ENCODE data around the gene CNPPD1.
A peak's percentile ranks its signal among the peaks of the same experiment; 100 is the strongest.

CNPPD1 gene

DNA sequence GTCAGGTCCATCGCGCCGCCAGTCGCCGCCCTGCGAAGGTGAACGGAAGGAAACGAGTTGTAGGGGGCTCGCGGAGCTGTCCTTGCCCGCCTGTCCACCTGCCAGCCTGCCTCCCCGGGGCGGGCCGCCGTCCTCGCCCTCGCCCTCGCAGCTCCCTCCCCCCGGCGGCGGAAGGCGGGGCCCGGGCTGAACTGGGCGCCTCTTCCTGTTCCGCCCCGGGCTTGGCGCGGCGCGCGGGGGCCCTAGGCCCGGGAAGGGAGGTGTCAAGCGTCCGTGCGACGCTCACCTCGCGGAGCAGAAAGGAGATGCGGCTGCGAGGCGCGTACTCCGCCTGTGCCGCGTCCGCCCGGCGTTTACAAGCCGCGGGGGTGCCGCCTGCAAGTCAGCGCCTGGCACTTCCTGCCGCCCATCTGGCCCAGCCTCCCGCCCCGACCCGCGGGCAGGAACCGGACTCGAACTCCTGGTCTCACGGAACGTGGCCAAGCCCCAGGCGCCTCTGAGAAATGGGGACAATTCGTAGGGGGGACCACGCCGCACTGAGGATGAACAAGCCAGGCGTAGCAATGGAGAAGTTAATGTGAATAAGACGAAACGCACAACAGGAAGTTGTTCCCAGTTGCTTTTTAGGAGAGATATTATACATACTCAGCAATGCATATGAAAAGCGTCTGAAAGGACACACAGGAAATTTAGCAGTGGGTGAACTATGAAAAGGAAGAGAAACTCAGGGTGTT lies at the start of gene CNPPD1:
Gene CNPPD1 (minus strand): TSS at position 108 of the 734 bp plus-strand sequence. CDS start 97 bp downstream, at position 11.
- peak; percentile 66 to 86 for DNase-seq (ENCODE audit: low read depth in 2 of 2)

DNA sequence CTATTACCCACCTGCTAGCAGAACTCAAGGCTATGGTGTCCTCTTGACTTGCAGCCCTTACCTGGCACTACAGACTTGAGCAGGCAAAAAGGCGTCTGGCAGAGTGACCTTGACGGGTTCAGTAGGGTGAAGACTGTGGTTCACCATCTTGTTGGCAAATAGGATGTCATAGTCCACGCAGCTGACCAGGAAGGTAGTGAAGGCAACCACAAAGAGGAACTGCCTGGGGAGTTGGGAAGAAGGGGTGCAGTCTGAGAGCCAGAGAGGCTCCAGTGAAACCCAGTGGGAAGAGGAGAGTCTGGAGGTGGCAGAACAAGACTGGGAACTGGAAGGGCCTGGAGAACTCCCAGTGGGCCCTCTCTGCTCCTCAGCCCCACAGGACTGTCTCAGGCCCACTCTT lies 48.6 kb upstream of the CNPPD1 start:
- DNase-seq (ENCODE audit: low read depth in 2 of 2) = no peak

DNA sequence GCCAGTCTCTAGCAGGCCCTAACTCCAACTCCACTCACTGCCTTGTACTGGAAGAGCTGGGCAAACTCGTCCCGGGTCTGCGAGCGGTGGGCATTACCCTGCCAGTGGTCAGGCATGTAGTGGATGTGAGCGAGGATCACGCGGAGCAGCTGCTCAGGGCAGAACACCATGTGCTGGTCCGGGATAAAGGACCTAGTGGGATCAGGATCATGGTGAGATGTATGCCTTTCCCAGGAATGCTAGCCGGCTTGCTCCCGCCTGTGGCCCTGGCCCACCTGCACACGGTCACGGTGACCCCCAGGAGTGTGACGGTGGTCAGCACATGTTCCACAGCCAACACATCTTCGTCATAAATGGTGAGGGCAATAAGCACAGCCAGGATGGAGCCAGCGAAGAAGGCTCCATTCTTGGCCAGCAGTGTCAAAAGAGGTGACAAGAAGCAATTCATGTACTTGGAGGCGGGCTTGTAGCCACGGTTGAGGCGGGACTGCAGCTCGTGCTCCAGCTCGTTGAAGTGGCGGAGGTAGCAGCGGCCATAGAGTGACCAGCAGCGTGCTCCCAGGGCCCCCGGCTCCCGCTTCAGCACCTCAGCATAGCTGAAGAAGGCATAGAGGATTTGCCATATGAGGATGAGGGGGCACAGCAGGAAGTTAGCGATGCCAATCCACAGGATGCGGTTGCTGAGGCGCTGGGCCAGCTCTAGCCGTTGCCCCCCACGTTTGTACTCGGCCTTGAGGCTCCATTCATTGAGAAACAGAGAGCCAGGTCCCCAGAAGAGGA lies 47.3 kb upstream of the CNPPD1 start:
- DNase-seq (ENCODE audit: low read depth in 2 of 2) = no peak

DNA sequence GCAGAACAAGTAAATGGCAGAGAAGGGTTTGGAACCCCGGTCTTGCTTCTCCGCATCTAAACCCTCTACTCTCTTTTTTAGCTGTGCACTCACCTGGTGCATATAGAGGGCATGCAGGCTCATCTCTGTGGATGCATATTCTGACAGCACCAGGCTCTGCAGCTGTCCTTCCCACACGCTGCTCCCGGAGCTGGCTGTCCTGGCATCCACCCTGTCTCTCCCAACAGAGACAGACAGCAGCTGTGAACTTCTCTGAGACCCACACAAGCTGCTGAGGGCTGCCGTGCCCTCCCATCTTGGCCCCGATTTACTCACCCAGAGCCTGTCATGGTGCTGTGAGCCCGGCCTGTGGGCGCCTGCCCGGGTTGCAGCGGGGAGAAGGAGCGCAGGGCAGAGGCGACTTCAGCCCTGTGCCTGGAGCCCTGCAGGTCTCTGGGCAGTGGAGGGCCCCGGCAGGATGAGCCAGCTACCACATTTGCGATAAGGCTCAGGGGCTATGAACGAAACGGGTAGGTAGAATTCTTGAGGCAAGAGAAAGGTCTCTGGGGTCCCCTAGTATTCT lies 45.3 kb upstream of the CNPPD1 start:
- no peak for DNase-seq (ENCODE audit: low read depth in 2 of 2)

DNA sequence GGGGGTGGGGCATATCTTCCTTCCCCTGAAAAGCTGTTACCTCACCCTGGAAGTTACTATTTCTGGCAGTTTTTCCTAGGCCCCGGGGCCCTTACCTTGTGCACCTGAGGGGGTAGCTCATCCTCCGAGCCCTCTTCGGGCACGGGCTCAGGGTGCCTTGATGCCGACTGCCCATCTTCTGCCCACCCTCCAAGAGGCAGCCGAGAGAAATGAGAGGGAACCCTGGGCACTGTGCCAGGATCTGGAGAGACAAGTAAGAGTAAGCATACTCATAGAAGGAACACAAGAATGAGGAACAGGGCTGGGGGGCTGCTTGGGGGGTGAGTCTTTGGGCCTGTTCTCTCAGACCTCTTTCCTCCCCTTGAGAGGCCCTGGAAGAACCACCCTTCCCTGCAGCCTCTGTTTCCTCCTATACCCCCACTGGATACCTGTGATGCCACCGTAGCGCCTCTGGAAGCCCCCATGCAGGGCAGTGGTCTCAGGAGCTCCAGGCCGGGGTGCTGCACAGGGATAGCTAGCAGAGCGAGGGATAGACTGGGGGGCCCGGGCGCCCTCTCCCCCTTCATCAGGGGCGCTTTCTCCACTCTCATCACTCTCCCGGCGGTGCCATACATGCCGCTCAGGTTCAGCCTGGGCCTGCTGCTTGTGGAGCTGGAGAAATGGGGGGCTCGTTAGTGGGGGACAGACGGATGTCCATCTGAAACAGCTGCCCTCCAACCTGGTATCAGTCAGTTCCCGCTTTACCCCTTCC lies 44.1 kb upstream of the CNPPD1 start:
- no peak for DNase-seq (ENCODE audit: low read depth in 2 of 2)

DNA sequence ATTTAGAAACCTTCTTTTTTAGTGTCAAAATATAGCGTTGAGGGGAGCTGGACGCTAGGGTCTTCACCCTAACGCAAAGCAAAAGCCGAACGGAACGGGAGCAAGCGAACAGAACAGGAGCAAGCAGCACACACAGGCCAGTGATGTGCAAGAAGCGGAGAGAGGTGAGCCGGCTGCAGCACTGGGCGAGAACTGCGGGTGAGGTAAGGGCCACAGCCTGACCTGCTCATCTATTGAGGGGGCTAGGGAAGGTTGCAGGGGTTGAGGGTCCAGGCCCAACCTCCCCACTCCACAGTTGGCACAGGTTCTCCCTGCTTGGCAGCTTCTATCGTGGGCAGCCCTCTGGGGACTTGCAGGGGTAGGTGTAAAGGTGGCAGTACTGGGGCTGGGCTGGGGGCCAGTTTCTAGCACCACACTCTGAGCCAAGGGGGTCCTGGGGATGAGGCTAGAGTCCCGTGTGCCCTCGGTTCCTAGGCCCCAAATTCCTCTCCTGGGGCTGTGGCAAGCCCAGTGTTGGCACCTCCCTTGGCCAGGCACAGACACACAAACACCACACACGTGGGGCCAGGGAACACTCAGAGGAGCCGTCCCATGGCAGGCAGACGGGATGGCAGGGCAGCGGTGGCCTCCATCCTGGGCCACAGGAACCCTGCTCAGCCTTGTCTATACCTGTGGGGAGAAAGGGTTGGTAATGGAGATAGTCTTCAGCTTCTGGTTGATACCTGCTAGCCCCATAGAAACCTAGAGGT lies 43.2 kb upstream of the CNPPD1 start:
- DNase-seq (ENCODE audit: low read depth in 2 of 2) = no peak

DNA sequence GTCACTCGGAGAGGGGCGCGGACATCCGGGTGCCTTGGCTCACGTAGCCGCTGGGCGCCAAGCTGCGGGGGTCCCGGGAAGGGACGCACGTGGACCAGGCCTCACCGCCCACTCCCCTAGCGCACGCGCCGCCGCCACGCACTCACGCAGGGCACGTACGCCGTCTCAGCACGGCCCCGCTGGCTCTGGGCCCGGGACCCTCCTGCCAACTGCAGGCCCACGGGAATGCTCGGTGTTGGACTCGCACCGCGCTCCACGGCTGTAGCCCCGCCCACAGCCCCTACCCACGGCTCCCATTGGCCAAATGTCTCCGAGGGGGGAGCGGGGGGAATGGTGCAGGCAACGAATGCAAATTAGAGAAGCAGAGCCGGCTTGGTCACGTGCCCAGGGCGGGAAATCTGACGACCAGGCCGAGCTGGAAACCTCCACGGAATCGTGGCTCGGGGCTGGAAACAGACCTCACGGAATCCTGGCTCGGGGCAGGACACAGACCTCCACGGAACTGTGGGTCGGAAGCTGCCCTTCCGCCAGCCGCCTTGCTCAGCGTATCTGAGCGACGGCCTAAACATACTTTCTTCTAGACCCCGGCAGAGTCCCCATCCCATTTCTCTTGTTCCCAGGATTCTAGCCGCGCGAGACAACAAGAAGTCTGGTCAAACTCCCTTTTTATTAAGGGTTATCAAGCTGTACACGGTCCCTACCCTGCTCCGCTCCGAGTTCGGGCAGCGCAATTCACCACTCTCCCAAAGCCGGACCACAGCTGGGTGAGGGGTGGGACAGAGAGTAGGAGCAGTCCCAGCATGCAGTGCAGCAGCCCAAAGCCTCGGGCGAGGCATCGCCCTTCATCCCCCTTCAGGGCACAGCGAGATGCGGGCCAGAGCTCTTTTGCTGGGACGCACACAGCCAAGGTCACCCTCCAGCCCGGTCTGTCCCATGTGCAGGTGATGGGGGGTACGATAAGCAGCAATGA lies 42.3 kb upstream of the CNPPD1 start, which contains the start of gene ABCB6:
Gene ABCB6 (minus strand): TSS at position 227 of the 970 bp plus-strand sequence. CDS start 285 bp downstream, outside the sequence.
- DNase-seq (ENCODE audit: low read depth in 2 of 2) = peak; percentile 83 to 84

DNA sequence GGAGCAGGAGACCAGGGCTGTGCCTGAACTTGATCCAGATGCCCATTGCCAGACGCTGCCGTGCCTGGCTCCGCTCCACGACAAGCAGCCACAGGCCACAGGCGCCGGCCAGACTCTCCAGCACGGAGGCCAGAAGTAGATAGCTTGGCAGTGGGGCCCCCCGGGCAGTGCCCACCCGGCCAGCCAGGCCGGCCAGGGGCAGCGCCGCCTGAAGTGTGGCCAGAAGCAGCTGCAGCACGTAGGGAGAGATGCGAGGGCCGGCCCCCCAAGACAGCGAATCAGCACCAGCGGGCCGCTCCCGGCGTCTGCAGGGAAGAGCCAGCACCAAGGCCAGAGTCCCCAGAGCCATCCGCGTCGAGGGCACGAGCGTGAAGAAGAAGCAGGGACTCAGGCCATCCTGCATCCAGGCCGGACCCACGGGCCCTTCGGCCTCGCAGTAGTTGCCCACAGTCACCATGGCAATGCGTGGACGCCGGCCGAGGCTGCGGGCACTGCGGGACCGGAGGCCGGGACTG lies 41.5 kb upstream of the CNPPD1 start:
- no peak for DNase-seq (ENCODE audit: low read depth in 2 of 2)

DNA sequence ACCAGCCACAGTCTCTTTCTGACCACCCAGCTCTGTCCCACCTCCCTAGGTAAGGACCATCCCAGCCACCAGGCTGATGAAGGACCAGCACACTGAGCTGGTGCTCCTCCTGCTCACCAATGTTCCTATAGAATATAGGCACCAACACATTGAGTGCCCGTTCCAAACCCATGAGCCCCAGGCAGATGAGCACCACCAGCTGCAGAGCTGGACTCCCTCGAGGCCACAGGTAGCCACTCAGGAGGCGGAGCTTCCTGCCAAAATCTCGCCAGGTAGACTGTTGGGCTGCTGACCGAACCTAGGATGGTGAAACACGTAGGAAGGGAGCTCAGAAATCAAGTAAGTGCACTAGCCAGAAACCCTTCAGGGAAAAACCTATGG lies 39.8 kb upstream of the CNPPD1 start:
- no peak for DNase-seq (ENCODE audit: low read depth in 2 of 2)

DNA sequence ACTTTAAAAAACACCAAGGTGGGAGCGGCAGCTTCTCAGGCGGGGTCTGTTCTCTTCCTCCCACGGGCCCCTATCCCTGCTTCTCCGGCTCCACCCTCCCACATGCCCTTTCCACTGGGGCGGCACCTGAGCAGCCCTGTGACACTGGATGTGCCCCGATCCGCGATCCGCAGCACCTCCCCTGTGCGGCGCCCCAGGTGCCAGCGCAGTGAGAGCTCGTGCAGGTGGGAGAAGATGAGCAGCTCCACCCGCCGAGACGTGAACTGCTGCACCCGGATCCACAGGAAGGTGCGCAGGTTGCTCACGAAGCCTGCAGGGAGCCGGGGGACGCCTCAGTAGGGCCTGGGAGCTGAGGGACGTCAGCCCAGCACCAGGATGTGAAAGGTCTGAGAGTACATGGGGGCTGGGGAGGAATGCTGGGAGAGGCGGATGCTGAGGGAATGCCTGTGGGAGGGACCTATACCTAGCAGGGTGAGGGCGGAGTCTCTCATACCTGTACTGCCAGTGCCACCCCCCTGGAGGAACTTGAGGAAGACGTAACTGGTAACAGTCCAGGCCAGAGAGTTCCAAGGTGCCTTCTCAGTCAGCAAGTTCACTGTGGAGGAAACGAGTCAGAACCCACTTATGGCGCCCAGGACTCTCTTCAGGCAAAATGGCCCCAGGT lies 39.3 kb upstream of the CNPPD1 start:
- DNase-seq (ENCODE audit: low read depth in 2 of 2) = no peak

DNA sequence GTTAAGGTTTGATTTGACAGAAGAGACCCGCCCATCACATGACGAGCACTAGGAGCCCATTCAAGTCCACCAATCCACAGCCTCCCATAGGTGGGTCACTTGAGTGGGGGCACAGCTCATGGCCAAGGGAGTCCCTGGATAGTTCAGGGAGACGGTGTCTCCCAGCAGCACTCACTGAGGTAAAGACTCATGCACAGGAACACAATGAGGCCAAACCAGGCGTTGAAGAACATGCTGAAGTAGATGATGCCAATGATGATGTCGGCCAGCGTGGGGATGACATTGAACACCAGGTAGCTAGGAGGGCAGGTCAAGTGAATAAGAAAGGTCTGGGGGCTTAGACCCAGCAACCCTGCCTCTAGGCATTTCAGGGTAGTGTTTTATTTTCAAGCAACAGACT lies 38.1 kb upstream of the CNPPD1 start:
- no peak for DNase-seq (ENCODE audit: low read depth in 2 of 2)

DNA sequence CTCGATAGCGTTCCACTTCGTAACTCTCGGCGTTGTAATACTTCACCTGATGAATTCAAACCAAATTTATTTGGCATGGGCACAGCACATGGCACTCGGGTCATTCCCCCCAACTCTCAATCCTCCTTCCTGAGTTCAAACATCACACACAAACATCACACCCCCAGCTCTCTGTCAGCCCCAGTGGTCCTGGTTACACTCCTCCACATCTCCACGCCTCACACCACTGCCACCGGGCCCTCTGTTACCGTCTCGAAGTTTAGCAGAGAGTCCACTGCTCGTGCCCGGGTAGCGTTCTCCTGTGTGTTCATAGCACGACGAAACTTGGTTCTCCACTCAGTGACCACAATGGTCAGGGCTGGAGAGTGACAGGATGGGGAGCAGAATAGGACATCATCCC lies 37.4 kb upstream of the CNPPD1 start:
- no peak for DNase-seq (ENCODE audit: low read depth in 2 of 2)

DNA sequence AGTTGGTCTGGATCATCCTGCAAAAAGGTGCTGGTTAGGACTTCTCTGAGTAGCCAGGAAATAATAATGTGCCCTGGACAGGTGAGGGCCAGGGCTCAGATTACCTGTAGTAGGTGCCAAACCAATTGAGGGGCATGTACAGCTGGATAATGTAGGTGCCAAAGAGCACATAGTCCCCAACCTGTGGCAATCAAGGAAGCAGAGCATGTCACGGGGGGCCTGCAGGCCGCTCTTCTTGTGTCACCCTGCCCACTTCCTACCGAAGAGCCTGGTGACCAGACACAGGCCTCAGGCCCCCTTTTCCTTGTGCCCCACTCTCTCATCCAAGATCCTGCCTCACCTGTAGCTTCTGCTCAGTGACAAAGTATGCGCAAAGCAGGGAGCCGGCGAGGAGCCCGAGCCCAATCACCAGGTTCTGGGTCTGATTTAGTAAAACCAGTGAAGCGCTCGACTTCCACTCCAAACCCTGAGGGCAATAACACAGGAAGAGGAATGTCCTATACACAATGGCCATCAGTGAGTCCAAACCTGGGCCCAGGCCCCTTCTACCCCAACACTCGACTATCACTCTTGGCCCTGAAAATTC lies 36.9 kb upstream of the CNPPD1 start:
- no peak for DNase-seq (ENCODE audit: low read depth in 2 of 2)

DNA sequence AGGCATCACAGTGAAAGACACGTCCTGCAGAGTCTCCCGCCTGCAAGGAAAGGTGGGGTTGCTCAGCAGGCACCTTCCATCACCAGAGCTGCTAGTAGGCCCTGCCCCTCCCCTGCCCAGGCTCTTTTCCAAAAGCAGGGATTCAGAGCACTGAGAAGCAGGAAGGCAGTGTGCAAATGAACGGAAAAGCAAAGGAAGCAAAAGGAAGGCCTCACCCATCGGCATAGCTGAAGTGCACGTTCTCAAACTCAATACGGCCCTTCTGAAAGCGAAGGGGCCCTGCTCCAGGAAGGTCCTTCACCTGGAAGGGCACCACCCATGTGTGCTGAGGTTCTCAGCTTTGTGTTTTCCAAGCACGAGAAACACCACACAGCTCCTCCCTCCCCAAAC lies 36.3 kb upstream of the CNPPD1 start:
- no peak for DNase-seq (ENCODE audit: low read depth in 2 of 2)

DNA sequence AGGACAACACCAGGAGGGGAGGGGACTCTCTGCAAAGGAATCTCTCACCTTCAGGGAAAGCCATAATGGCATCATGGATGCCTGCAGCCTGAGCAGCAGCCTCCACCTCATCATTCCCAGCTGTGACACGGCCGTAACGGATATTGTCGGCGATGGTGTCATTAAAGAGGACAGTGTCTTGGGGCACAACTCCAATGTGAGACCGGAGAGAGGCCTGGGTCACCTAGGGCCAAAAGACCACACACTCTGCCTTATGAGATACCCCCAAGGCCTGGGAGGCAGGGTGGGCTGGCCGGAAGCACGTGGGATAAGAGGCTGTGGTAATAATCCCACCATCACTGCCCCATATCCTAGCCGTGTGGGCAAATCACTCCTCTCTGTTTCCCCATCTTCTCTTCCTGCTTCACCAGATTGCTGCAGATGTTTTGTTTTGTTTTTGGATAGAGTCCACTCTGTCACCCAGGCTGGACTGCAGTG lies 34.2 kb upstream of the CNPPD1 start:
- DNase-seq (ENCODE audit: low read depth in 2 of 2) = no peak

DNA sequence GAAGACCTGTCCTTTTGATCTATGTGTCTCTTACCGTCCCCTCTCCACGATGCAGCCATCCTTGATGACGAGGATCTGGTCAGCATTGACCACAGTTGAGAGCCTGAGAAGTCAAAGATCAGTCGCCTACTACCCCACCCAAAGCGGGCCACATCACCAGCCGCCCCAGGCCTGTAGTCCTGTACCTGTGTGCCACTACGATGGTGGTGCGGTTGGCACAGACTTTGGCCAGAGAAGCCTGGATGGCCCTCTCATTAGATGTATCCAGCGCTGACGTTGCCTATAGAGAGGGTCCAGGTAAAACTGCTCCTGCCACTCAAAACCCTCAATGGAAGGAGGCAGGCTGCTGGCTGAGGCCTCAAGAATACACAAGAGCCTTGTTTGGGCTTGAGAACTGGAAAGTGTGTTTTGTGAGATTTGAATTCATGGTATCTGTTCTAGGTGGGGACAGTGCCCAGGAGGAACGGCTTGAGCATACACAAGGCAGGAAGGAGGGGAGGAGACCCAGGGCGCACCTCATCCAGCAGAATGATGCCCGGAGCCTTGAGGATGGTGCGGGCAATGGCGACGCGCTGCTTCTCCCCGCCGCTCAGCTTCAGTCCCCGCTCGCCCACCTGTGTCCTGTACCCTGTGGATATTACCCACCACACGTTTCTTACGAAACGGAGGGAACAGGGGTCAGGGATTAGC lies 33.6 kb upstream of the CNPPD1 start:
- no peak for DNase-seq (ENCODE audit: low read depth in 2 of 2)

DNA sequence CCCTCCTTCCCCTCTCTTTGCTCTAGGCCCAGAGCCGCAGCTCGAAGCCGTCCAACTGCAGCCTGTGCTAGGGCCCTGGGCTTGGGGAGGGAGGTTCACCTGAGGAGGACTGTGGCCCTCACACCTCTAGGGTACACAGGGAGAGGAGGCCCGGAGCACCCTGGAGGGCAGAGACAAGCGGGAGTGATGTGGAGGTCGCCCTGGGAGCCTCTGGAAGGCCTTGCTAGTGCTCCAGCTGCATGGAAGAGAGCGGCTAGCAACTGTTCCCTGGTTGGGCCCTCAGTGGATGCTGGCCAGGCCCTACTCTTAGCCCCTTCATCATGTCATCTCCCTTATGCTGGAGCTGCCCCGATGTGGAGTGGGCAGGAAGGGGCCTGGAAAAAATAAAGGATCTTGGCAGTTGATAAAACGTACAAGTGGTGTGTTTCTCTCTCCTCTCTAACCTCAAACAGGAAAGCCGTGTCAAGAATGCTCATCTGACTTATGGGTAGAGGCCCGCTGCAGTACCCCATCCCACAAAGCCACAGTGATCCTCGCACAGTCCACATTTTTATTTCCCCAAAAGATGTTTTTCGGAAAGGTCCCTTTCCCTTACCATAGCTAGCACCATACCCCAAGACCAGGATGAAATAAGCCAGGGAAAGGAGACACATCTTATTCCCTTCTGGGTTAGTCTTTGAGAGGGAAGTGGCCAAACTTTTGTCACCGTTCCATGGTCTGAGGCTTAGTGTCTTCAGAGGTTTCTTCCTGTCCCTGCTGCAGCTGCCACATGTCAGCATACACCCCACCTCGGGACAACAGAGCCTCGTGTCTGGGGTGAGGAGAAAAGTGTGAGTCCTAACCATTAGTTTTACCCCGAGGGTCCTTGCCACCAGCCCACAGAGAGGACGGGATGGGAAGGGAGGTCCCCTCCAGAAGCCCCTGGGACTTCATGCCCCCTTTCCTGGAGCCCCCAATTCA lies 32.8 kb upstream of the CNPPD1 start:
- DNase-seq (ENCODE audit: low read depth in 2 of 2) = no peak

All from stimulated activated CD8-positive, alpha-beta memory T cell treated with anti-CD3 and anti-CD28 coated beads, Interleukin-7, amount 100 ng/mL, for 4 hours (primary cell).